PC-3 (cell line): Measurements from ENCODE around the gene KREMEN2. TPM values are rescaled to one million over a fixed set of nuclear protein-coding genes. Genes with fewer than 3 reads are reported as not detected.

Source experiments
- ATAC-seq: fragments of 200-7000 bp; cut with Tn5 transposase; 2 replicates; pipeline ENCODE4 v1.9.1; 2020; ENCODE audit warnings: mild to moderate bottlenecking, moderate library complexity
- BruUV-seq: library from RNA; stranded (reverse); fragments of 400-500 nt; replicated peaks from 2 replicates; lab custom pipeline; 2021; lab: Mats Ljungman, UMichigan
- CTCF ChIA-PET: fragments of 300-600 bp; sonication (Branson Sonifier 250); formaldehyde crosslinking; loops from one replicate; lab custom pipeline; 2022; ENCODE audit warnings: antibody characterized with exemption; lab: Charles Lee
- POLR2A ChIA-PET: fragments of 300-600 bp; sonication (Branson Sonifier 250); formaldehyde crosslinking; loops from one replicate; lab custom pipeline; 2022; ENCODE audit warnings: antibody characterized with exemption; ENCODE audit not compliant: unreplicated experiment; lab: Charles Lee
- DNase-seq: peaks from one replicate; pipeline ENCODE4 v3.0.0-alpha.2; 2015
- H2AFZ ChIP-seq: fragments of 300-600 bp; sonication (generic); 2 replicates; pipeline ENCODE4 v1.6.0; 2016; ENCODE audit warnings: antibody characterized with exemption, low read length
- H3F3A ChIP-seq: fragments of 300-600 bp; sonication (generic); one replicate; pipeline ENCODE4 v1.6.0; 2017; ENCODE audit warnings: antibody characterized with exemption, low read length, control low read depth, mild to moderate bottlenecking; ENCODE audit not compliant: unreplicated experiment
- H3K27ac ChIP-seq: fragments of 300-600 bp; sonication (generic); 2 replicates; pipeline ENCODE4 v1.5.1; 2016; ENCODE audit warnings: mild to moderate bottlenecking, low read length
- H3K27me3 ChIP-seq: fragments of 300-600 bp; sonication (generic); 2 replicates; pipeline ENCODE4 v1.6.1; 2016; ENCODE audit warnings: low read length, mixed read lengths
- H3K36me3 ChIP-seq: fragments of 300-600 bp; sonication (generic); 2 replicates; pipeline ENCODE4 v1.6.1; 2016; ENCODE audit warnings: low read depth, mixed run types, low read length, mixed read lengths
- H3K4me1 ChIP-seq: fragments of 300-600 bp; sonication (generic); 2 replicates; pipeline ENCODE4 v1.5.1; 2016; ENCODE audit warnings: low read length; ENCODE audit not compliant: insufficient read depth
- H3K4me2 ChIP-seq: fragments of 300-600 bp; sonication (generic); 2 replicates; pipeline ENCODE4 v1.6.0; 2016; ENCODE audit warnings: low read length
- H3K4me3 ChIP-seq: fragments of 300-600 bp; sonication (generic); 2 replicates; pipeline ENCODE4 v1.5.1; 2016; ENCODE audit warnings: mild to moderate bottlenecking, low read length, mixed read lengths
- H3K79me2 ChIP-seq: fragments of 300-600 bp; sonication (generic); 2 replicates; pipeline ENCODE4 v1.6.1; 2017; ENCODE audit warnings: low read length, mixed read lengths
- H3K9ac ChIP-seq: fragments of 300-600 bp; sonication (generic); 2 replicates; pipeline ENCODE4 v1.6.0; 2016; ENCODE audit warnings: mild to moderate bottlenecking, low read length
- H3K9me2 ChIP-seq: fragments of 300-600 bp; sonication (generic); replicated peaks from 2 replicates; pipeline ENCODE4 v1.6.1; 2016; ENCODE audit warnings: mixed run types, low read length, mixed read lengths
- H3K9me3 ChIP-seq: fragments of 300-600 bp; sonication (generic); 2 replicates; pipeline ENCODE4 v1.6.1; 2016; ENCODE audit warnings: low read length, mixed read lengths
- H4K20me1 ChIP-seq: fragments of 300-600 bp; sonication (generic); 2 replicates; pipeline ENCODE4 v1.6.1; 2016; ENCODE audit warnings: low read length, mixed read lengths
- CTCF ChIP-seq: fragments of 300-600 bp; sonication (generic); conservative IDR thresholded peaks from 2 replicates; pipeline ENCODE4 v1.5.1; 2017; ENCODE audit warnings: antibody characterized with exemption, low read depth, mild to moderate bottlenecking, low read length
- EZH2 ChIP-seq: fragments of 300-600 bp; sonication (generic); IDR thresholded peaks from one replicate; pipeline ENCODE4 v1.6.1; 2017; ENCODE audit warnings: antibody characterized with exemption, mild to moderate bottlenecking, low read length; ENCODE audit not compliant: unreplicated experiment
- EZH2phosphoT487 ChIP-seq: fragments of 300-600 bp; sonication (generic); IDR thresholded peaks from 2 replicates; pipeline ENCODE4 v1.6.1; 2018; ENCODE audit warnings: mild to moderate bottlenecking, antibody characterized with exemption, low read length, borderline replicate concordance
- intact Hi-C: fragments of 100-400 bp; cut with micrococcal nuclease; formaldehyde crosslinking; loops from 2 replicates; pipeline ENCODE4 v1.9.0; 2023
- total RNA-seq: library from RNA; depleted of rRNA; stranded (reverse); fragments of >200 nt; gene quantifications from 2 replicates; pipeline ENCODE4 v1.2.3, GENCODE V29; 2014

Gene KREMEN2
- total RNA-seq, 1 experiment from 2014 or later = 3.6 TPM

- no peak for ATAC-seq
- Histone ChIP-seq H3K79me2 (peaks cover 10% of the 10 kb centered on the region; the same call in 1 of the 2 replicates), H3K4me3 (peak overlapping the region; percentile 85), H3K9ac (peak overlapping the region; percentile 87), H3K4me1 (peaks cover 16% of the 10 kb centered on the region; the same call in 1 of the 2 replicates), H3K36me3 (0 out of 2 replicates have a peak, but pooled peaks cover 1% of the 10 kb centered on the region), H3K9me3 (no peaks in the 10 kb centered on the region), H3K27me3 (no peaks in the 10 kb centered on the region), H3K27ac (peak overlapping the region; percentile 43; the same call in 1 of the 2 replicates), H2AFZ (no peak overlapping the region), H3F3A (no peaks in the 10 kb centered on the region), H3K4me2 (peak overlapping the region; percentile 94), H4K20me1 (peaks cover 12% of the 10 kb centered on the region), H3K9me2 (no peaks in the 10 kb centered on the region)
- intact Hi-C loops = no loop called here
- TF ChIP-seq CTCF (no peak), EZH2 (no peak), EZH2phosphoT487 (no peak)
- ChIA-PET CTCF (no interaction called here), POLR2A (no interaction called here)
- BruUV-seq = TSS peak; percentile 32
- DNase-seq = no peak
Observed at GRCh38 chr16:2970563-2970962, 6.5 kb downstream of the KREMEN2 start.

DNA sequence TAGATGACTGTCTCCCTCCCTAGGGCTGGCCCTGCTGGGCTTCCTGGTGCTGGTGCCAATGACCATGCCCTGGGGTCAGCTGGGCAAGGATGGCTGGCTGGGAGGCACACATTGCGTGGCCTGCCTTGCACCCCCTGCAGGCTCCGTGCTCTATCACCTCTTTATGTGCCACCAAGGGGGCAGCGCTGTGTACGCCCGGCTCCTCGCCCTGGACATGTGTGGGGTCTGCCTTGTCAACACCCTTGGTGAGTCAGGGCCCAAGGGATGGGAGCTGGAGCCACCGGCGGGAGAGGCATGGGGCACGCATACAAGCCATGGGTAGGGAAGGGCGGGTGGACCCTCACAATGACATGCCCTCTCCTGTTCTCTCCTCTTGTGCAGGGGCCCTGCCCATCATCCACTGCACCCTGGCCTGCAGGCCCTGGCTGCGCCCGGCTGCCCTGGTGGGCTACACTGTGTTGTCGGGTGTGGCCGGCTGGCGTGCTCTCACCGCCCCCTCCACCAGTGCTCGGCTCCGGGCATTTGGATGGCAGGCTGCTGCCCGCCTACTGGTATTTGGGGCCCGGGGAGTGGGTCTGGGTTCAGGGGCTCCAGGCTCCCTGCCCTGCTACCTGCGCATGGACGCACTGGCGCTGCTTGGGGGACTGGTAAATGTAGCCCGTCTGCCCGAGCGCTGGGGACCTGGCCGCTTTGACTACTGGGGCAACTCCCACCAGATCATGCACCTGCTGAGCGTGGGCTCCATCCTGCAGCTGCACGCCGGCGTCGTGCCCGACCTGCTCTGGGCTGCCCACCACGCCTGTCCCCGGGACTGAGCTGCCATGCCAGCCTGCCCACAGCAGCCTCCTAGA, 7.3 kb downstream of the KREMEN2 start:
- no peaks in the 10 kb centered on the region for H3K9me2 ChIP-seq
- no peaks in the 10 kb centered on the region for H3K9me3 ChIP-seq
- peaks cover 10% of the 10 kb centered on the region; the same call in 1 of the 2 replicates for H3K79me2 ChIP-seq
- H2AFZ ChIP-seq = no peak overlapping the region
- intact Hi-C loops = no loop called here
- H3F3A ChIP-seq = no peaks in the 10 kb centered on the region
- ATAC-seq (no peak), DNase-seq (no peak)
- no peaks in the 10 kb centered on the region for H3K27me3 ChIP-seq
- H3K4me1 ChIP-seq = peaks cover 16% of the 10 kb centered on the region; the same call in 1 of the 2 replicates
- peaks cover 6% of the 10 kb centered on the region; the same call in 1 of the 2 replicates for H3K36me3 ChIP-seq
- peaks cover 12% of the 10 kb centered on the region for H4K20me1 ChIP-seq
- TF ChIP-seq EZH2phosphoT487 (no peak), CTCF (no peak), EZH2 (no peak)
- CTCF ChIA-PET = no interaction called here
- peak overlapping the region; percentile 94 for H3K4me2 ChIP-seq
- H3K9ac ChIP-seq = no peak overlapping the region
- no peak overlapping the region for H3K27ac ChIP-seq
- POLR2A ChIA-PET = no interaction called here
- H3K4me3 ChIP-seq = peak overlapping the region; percentile 85; the same call in 1 of the 2 replicates
- no TSS peak for BruUV-seq
